Keratinocyte (primary cell): Measurements from ENCODE around the gene ZMIZ1. TPM values are rescaled to one million over a fixed set of nuclear protein-coding genes. Genes with fewer than 3 reads are reported as not detected.

Source experiments
- DNase-seq: peaks from one replicate; pipeline ENCODE4 v3.0.0-alpha.2; 2011; ENCODE audit warnings: low read depth, missing footprints, low spot score
- FAIRE-seq: peaks from 2 replicates; lab custom pipeline; 2011; peaks lifted over from hg19 to GRCh38; lab: Jason Lieb, UNC
- H2AFZ ChIP-seq: 2 replicates; pipeline ENCODE4 v1.6.0; 2012; ENCODE audit warnings: low read length, control low read depth, inconsistent platforms; ENCODE audit not compliant: control insufficient read depth
- H3K27ac ChIP-seq: 2 replicates; pipeline ENCODE4 v1.5.1; 2011; ENCODE audit warnings: low read length; ENCODE audit not compliant: control insufficient read depth, insufficient read depth
- H3K27me3 ChIP-seq: 3 replicates; pipeline ENCODE4 v1.6.0; 2011; ENCODE audit warnings: low read length; ENCODE audit not compliant: control insufficient read depth, insufficient read depth; ENCODE audit errors: extremely low read depth
- H3K36me3 ChIP-seq, 2 experiments: 2 replicates in 1 of 2; 3 replicates in 1 of 2; pipeline ENCODE4 v1.5.1; 2011; ENCODE audit warnings: low read length in 2 of 2, mild to moderate bottlenecking in 1 of 2; ENCODE audit not compliant: control insufficient read depth in 2 of 2, insufficient read depth in 2 of 2; ENCODE audit errors: extremely low read depth in 1 of 2
- H3K4me1 ChIP-seq: 3 replicates; pipeline ENCODE4 v1.5.1; 2011; ENCODE audit warnings: low read length; ENCODE audit not compliant: control insufficient read depth, insufficient read depth; ENCODE audit errors: extremely low read depth
- H3K4me2 ChIP-seq: 3 replicates; pipeline ENCODE4 v1.6.0; 2011; ENCODE audit warnings: low read depth, low read length; ENCODE audit not compliant: control insufficient read depth, insufficient read depth; ENCODE audit errors: extremely low read depth
- H3K4me3 ChIP-seq, 3 experiments: fragments of 200-600 bp in 1 of 3; sonication (generic) in 1 of 3; 2 replicates in 2 of 3; 3 replicates in 1 of 3; pipeline ENCODE4 v1.5.1; 2011 to 2016; ENCODE audit warnings: low read length in 3 of 3, mild to moderate bottlenecking in 3 of 3, control low read depth in 2 of 3, inconsistent platforms in 1 of 3, low read depth in 1 of 3, mixed read lengths in 1 of 3, mixed run types in 1 of 3, moderate library complexity in 1 of 3; ENCODE audit not compliant: control insufficient read depth in 2 of 3, insufficient read depth in 2 of 3; ENCODE audit errors: extremely low read depth in 1 of 3
- H3K79me2 ChIP-seq: 2 replicates; pipeline ENCODE4 v1.6.0; 2012; ENCODE audit warnings: low read length; ENCODE audit not compliant: control insufficient read depth, insufficient read depth
- H3K9ac ChIP-seq: 3 replicates; pipeline ENCODE4 v1.6.0; 2011; ENCODE audit warnings: low read length; ENCODE audit not compliant: control insufficient read depth, insufficient read depth; ENCODE audit errors: extremely low read depth
- H3K9me1 ChIP-seq: 3 replicates; pipeline ENCODE4 v1.6.0; 2011; ENCODE audit warnings: low read length; ENCODE audit not compliant: control insufficient read depth, insufficient read depth; ENCODE audit errors: extremely low read depth
- H3K9me3 ChIP-seq: 2 replicates; pipeline ENCODE4 v1.5.1; 2012; ENCODE audit warnings: low read depth, low read length; ENCODE audit not compliant: control insufficient read depth
- H4K20me1 ChIP-seq: 3 replicates; pipeline ENCODE4 v1.6.0; 2011; ENCODE audit warnings: low read length; ENCODE audit not compliant: control insufficient read depth, insufficient read depth; ENCODE audit errors: extremely low read depth
- EZH2 ChIP-seq: IDR thresholded peaks from one replicate; pipeline ENCODE4 v1.6.1; 2012; ENCODE audit warnings: inconsistent platforms, mild to moderate bottlenecking, low read length, moderate library complexity
- dilution Hi-C: fragments of 300-500 bp; cut with MboI; formaldehyde crosslinking; loops from one replicate; pipeline ENCODE4 v1.7.0; 2020; ENCODE audit warnings: low sequenced_read_pairs; ENCODE audit not compliant: extremely low pct_ligation_motif_present
- polyA plus RNA-seq, 5 experiments: library from polyadenylated mRNA; depleted of rRNA in 3 of 5; stranded (reverse) in 3 of 5; stranded (forward) in 1 of 5; unstranded in 1 of 5; fragments of >200 nt; gene quantifications; 1 replicate in 1 of 5; 2 replicates in 3 of 5; 3 replicates in 1 of 5; pipeline versions ENCODE4 v1.2.1 to v1.2.3, GENCODE V29; 2011 to 2012; ENCODE audit warnings: missing spikeins in 2 of 5, low read depth in 1 of 5, low replicate concordance in 1 of 5
- TF ChIP-seq, protein P1 (sequence below), 3 experiments: IDR thresholded peaks in 1 of 3; conservative IDR thresholded peaks in 1 of 3; optimal IDR thresholded peaks in 1 of 3; 2 replicates in 2 of 3; 3 replicates in 1 of 3; pipeline versions ENCODE3 to v1.5.1; 2011; ENCODE audit warnings: low read length in 3 of 3, mild to moderate bottlenecking in 3 of 3, moderate library complexity in 2 of 3, control low read depth in 1 of 3, inconsistent platforms in 1 of 3; ENCODE audit not compliant: insufficient read depth in 2 of 3; ENCODE audit errors: extremely low read depth in 1 of 3

ZMIZ1 gene
- polyA plus RNA-seq, 1 donor (not counting 4 experiments of a cell fraction or from before 2014, with no cell fraction given) = 1.8 TPM

DNA sequence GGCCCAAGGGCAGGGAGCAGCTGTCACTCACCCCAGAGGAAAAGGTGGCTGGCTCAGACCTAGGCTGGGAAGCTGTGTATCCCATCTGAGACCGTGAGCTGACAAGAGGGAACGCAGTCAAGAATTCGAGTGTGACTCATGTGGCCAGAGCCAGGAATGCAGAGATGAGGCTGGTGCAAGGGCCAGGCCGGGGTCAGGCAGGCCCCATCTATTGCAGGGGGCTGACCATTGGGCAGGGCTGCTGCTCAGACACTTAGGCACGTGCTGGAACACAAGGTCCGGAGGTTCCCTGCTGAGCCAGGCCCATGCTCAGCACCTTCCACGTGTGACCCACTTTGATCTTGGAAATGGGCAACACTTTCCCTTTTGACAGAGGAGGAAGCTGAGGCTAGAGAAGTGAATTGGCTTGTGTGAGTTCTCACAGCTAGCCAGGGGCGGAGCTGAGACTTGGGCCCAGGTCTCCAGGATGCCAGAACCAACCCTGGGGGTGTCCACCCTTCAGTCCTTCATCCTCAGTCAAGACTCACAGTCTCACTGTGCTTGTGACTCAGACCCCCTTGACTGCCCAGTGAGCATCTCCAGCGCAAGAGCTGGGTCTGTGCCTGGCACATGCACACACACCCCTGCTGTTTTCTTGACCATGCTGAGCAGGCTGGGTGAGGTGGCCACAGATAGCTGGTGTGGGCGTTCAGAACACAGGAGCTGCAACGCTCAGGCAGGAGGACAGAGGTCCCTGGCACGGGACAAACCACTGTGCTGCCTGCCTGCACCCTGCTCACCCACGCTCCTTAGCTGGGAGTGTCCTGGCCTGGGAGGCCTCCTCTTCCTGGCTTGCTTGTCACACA lies 230.9 kb downstream of the ZMIZ1 start:
- no peak for FAIRE-seq
- H3K36me3 ChIP-seq = peaks cover 22 to 38% of the 10 kb centered on the region in 2 experiments

DNA sequence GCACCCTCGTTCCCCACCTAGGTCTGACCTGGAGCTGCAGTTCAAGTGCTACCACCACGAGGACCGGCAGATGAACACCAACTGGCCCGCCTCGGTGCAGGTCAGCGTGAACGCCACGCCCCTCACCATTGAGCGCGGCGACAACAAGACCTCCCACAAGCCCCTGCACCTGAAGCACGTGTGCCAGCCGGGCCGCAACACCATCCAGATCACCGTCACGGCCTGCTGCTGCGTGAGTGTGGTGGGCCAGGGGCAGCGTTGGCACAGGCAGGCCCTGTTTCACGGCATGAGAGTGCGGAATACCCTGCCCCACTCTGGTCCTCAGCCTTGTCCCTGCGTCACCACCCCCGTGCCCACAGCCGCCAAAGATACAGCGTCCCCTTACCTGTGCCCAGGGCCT lies 231.9 kb downstream of the ZMIZ1 start:
- Histone ChIP-seq H3K9ac (no peak overlapping the region), H3K4me2 (no peak overlapping the region), H3K4me3 (no peak overlapping the region), H3K36me3 (peaks cover 22 to 35% of the 10 kb centered on the region in 2 experiments), H2AFZ (no peak overlapping the region), H3K9me1 (peaks cover 2% of the 10 kb centered on the region), H4K20me1 (no peaks in the 10 kb centered on the region), H3K27me3 (no peaks in the 10 kb centered on the region), H3K9me3 (no peaks in the 10 kb centered on the region), H3K4me1 (peaks cover 24% of the 10 kb centered on the region), H3K27ac (no peak overlapping the region), H3K79me2 (no peaks in the 10 kb centered on the region)
- FAIRE-seq (no peak), DNase-seq (no peak)
- TF ChIP-seq, protein P1, sequence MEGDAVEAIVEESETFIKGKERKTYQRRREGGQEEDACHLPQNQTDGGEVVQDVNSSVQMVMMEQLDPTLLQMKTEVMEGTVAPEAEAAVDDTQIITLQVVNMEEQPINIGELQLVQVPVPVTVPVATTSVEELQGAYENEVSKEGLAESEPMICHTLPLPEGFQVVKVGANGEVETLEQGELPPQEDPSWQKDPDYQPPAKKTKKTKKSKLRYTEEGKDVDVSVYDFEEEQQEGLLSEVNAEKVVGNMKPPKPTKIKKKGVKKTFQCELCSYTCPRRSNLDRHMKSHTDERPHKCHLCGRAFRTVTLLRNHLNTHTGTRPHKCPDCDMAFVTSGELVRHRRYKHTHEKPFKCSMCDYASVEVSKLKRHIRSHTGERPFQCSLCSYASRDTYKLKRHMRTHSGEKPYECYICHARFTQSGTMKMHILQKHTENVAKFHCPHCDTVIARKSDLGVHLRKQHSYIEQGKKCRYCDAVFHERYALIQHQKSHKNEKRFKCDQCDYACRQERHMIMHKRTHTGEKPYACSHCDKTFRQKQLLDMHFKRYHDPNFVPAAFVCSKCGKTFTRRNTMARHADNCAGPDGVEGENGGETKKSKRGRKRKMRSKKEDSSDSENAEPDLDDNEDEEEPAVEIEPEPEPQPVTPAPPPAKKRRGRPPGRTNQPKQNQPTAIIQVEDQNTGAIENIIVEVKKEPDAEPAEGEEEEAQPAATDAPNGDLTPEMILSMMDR (optimal IDR thresholded peaks at IDR 0.05 in 1 of 3, IDR thresholded peaks at IDR 0.05 in 1 of 3, conservative IDR thresholded peaks at IDR 0.05 in 1 of 3; ENCODE audit: extremely low read depth in 1 of 3, insufficient read depth in 2 of 3, low read length in 3 of 3) = no peak
- TF ChIP-seq EZH2 = no peak
- dilution Hi-C loops = no loop called here

More for the DNA sequence above, 230.9 kb downstream of the ZMIZ1 start:
- H3K4me2 ChIP-seq = no peak overlapping the region
- no peak overlapping the region for H3K4me3 ChIP-seq
- H3K9me1 ChIP-seq = peaks cover 2% of the 10 kb centered on the region
- no peaks in the 10 kb centered on the region for H3K9me3 ChIP-seq
- peak overlapping the region; percentile 29 for H3K27ac ChIP-seq
- no peak for DNase-seq
- no peak overlapping the region for H3K9ac ChIP-seq
- H4K20me1 ChIP-seq = no peaks in the 10 kb centered on the region
- no peaks in the 10 kb centered on the region for H3K27me3 ChIP-seq
- dilution Hi-C loops = no loop called here
- H2AFZ ChIP-seq = no peak overlapping the region
- H3K79me2 ChIP-seq = no peaks in the 10 kb centered on the region
- TF ChIP-seq, protein P1 (optimal IDR thresholded peaks at IDR 0.05 in 1 of 3, IDR thresholded peaks at IDR 0.05 in 1 of 3, conservative IDR thresholded peaks at IDR 0.05 in 1 of 3; ENCODE audit: extremely low read depth in 1 of 3, insufficient read depth in 2 of 3, low read length in 3 of 3) = no peak
- H3K4me1 ChIP-seq = peaks cover 22% of the 10 kb centered on the region
